ENCODE measurements around the gene AIFM3. TPM values are rescaled to one million over a fixed set of nuclear protein-coding genes. Genes with fewer than 3 reads are reported as not detected.

Gene AIFM3
- total RNA-seq, 1 donor from 2014 or later = 1.3 TPM

DNA sequence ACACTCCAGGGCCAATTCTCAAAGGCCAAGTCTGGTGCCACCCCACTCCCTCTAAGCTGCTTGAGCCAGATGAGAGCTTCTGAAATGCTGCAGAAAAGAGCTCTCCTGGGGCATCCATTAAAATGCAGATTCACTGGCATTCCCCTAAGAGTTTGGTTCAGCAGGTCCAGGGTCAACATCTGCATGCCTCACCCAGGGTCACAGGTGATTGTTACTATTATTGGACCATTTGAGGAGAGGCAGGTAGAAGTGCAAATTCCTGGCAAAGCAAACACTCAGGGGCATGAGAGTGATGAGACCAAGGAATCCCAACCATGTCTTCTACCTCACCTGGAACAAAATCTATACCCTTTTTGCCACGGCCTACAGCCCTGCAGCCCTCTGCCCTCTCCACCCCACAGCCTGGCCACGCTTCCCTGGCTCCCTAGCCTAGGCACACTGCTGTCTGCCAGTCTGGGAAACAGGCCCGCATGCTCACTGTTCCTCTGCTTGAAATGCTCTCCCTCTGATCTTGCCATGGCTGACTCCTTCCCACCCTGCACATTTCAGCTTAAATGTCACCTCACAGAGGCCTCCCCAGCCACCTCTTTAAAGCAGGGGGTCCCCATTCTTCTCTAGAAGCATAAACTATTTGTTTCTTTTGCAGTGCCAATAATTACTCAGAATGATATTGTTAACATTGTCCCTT is 43.5 kb downstream of the AIFM3 start:
- ATAC-seq (ENCODE audit: low read depth) (no peak), DNase-seq (no peak)
- Mint-ChIP-seq H3K4me3 (no peak overlapping the region), H3K4me1 (peaks cover 24% of the 10 kb centered on the region), H3K27me3 (no peaks in the 10 kb centered on the region), H3K9me3 (no peaks in the 10 kb centered on the region), H3K27ac (no peak overlapping the region), H3K36me3 (ENCODE audit: low read depth) (no peaks in the 10 kb centered on the region)
- POLR2A ChIA-PET = no interaction called here
- CTCF ChIA-PET = no interaction called here
- TF ChIP-seq, protein P1, sequence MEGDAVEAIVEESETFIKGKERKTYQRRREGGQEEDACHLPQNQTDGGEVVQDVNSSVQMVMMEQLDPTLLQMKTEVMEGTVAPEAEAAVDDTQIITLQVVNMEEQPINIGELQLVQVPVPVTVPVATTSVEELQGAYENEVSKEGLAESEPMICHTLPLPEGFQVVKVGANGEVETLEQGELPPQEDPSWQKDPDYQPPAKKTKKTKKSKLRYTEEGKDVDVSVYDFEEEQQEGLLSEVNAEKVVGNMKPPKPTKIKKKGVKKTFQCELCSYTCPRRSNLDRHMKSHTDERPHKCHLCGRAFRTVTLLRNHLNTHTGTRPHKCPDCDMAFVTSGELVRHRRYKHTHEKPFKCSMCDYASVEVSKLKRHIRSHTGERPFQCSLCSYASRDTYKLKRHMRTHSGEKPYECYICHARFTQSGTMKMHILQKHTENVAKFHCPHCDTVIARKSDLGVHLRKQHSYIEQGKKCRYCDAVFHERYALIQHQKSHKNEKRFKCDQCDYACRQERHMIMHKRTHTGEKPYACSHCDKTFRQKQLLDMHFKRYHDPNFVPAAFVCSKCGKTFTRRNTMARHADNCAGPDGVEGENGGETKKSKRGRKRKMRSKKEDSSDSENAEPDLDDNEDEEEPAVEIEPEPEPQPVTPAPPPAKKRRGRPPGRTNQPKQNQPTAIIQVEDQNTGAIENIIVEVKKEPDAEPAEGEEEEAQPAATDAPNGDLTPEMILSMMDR (IDR thresholded peaks at IDR 0.05) = no peak
- intact Hi-C loops (cut with micrococcal nuclease) = loop anchor here (5.0 kb wide), 1 partner anchor 308 kb away; no protein-coding TSS in a partner anchor

DNA sequence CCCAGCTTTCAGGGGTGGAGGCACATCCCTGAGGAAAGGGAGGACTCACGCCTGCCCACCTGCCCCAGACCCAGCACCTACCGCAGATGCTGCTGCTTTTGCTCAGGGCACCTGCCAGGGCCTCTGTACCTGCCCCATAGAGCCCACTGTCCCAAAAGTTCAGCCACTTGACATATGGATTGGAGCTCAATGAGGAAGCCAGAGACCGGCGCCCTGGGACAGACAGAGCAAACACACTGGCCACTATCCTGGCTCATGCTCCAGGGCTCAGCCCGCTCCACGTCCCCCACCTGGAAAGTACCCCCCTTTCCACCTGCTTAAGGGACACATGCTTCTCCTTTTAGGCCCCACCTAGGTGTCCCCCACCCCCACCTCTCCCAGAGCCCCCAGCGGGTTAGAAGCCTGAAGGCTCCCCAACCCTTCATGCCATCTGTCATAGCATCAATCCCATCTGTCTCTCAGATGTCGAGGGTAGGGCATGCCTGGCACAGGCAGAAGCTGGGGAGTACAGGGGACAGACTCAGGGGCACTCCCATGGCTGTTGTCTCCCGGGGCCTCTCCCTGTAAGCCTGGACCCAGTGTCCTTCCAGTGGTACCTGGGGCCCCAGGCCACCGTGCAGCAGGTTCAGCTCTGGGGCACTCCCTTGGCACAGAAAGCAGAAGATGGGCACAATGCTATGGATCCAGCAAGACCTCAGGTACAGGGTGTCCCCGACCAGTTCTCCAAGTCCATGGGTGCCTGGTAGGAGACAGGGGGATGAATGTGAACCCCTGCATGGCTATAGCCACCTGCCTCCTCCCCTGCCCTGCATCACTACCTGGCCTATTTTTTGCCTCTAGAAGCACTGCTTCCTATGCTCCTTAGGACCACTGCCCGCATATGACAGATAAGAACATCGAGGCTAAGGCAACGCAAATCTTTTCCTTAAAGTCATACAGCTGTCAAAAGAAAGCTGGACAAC is 45.7 kb downstream of the AIFM3 start:
- ChIA-PET CTCF (no interaction called here), POLR2A (interaction anchor here (4.6 kb wide), 1 partner anchor 10 kb away, joined by 37 read pairs; the partner anchor contains the start of gene THAP7)
- Mint-ChIP-seq H3K4me1 (peaks cover 27% of the 10 kb centered on the region), H3K27me3 (no peaks in the 10 kb centered on the region), H3K27ac (peak overlapping the region; percentile 92), H3K4me3 (no peak overlapping the region), H3K9me3 (no peaks in the 10 kb centered on the region), H3K36me3 (ENCODE audit: low read depth) (no peaks in the 10 kb centered on the region)
- ATAC-seq (ENCODE audit: low read depth) (no peak), DNase-seq (no peak)
- intact Hi-C loops (cut with micrococcal nuclease) = loop anchor here (5.0 kb wide), 1 partner anchor 310 kb away; no protein-coding TSS in a partner anchor
- TF ChIP-seq, protein P1 (IDR thresholded peaks at IDR 0.05) = no peak

DNA sequence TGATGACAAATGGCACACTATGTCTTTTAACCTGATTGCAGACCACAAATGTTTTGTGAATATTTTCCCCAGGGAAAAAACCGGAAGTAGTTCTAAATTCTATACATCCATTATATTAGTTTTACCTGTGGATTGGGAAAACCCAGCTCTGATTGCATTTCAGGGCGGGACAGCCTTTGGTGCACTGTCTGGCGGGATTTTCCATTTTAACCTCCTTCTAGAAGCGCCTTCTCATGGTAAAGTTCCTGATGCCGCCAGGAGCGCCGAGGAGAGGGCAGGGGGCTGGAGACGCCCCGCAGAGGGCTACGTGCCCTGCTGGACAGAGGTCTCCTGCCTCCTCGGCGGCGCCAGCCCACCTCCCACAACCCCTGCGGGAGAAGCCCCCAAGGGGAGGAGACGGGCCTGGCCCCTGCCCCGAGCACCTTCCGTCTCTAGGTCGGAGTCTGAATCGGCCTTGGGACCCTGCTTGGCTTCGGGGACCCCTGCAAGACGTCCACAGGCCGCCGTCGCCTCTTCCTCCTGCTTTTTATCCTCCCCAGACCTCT is 46.7 kb downstream of the AIFM3 start:
- ChIA-PET POLR2A (interaction anchor here (4.6 kb wide), 1 partner anchor 11 kb away, joined by 37 read pairs; the partner anchor contains the start of gene THAP7), CTCF (no interaction called here)
- DNase-seq (no peak), ATAC-seq (ENCODE audit: low read depth) (no peak)
- peaks cover 27% of the 10 kb centered on the region for H3K4me1 Mint-ChIP-seq
- intact Hi-C loops (cut with micrococcal nuclease) = loop anchor here (1.0 to 5.0 kb wide), 2 partner anchors 11 to 311 kb away; partner anchors contain the start of gene THAP7
- H3K27me3 Mint-ChIP-seq = no peaks in the 10 kb centered on the region
- peak overlapping the region; percentile 92 for H3K27ac Mint-ChIP-seq
- H3K9me3 Mint-ChIP-seq = no peaks in the 10 kb centered on the region
- no peaks in the 10 kb centered on the region for H3K36me3 Mint-ChIP-seq (ENCODE audit: low read depth)
- TF ChIP-seq, protein P1 (IDR thresholded peaks at IDR 0.05) = no peak
- H3K4me3 Mint-ChIP-seq = peak overlapping the region; percentile 93

DNA sequence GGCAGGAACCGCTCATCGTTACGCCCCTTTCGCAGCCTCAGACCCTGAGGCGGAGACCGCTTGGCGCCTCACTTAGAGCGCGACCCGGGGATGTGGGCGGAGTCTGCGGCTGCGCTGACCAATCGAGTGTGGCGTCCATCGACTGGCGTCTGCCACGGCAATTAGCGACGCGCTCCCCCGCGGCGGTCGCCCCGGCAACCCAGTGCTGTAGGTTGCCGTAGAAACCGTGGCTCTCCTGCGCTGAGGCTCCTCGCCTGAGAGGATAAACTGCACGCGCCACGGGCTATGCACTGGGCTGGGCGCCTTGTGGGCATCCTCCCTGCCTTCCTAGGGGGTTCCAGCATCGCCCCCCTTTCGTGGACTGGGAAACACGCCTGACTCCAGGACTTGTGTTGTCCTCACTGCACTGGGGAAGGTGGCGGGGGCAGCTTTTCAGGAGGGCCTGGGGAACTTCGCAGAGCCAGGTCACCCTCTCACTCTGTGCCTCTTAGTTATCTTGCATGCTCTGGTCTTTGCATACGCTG is 47.2 kb downstream of the AIFM3 start:
- H3K27ac Mint-ChIP-seq = peak overlapping the region; percentile 92
- TF ChIP-seq, protein P1 (IDR thresholded peaks at IDR 0.05) = no peak
- peak overlapping the region; percentile 93 for H3K4me3 Mint-ChIP-seq
- POLR2A ChIA-PET = interaction anchor here (1.7 to 4.6 kb wide), 2 partner anchors 12 to 32 kb away, joined by 7 to 37 read pairs; partner anchors contain the start of genes LZTR1 and THAP7
- CTCF ChIA-PET = no interaction called here
- no peaks in the 10 kb centered on the region for H3K36me3 Mint-ChIP-seq (ENCODE audit: low read depth)
- ATAC-seq (ENCODE audit: low read depth) (peak; percentile 95), DNase-seq (peak; percentile 85)
- no peaks in the 10 kb centered on the region for H3K27me3 Mint-ChIP-seq
- H3K4me1 Mint-ChIP-seq = peaks cover 27% of the 10 kb centered on the region
- intact Hi-C loops (cut with micrococcal nuclease) = loop anchor here (1.0 to 5.0 kb wide), 2 partner anchors 12 to 312 kb away; partner anchors contain the start of gene THAP7
- H3K9me3 Mint-ChIP-seq = no peaks in the 10 kb centered on the region
